SU-DHL-6 (cell line): ENCODE measurements around the gene PLN.

Experiments
- H2AFZ ChIP-seq: fragments of 200-600 bp; sonication (generic); 2 replicates; pipeline ENCODE4 v1.6.1; 2014; ENCODE audit warnings: low read depth, mild to moderate bottlenecking, moderate library complexity, mixed read lengths, antibody characterized with exemption, low read length; ENCODE audit not compliant: severe bottlenecking
- H3F3A ChIP-seq: fragments of 200-600 bp; shearing (Covaris generic); 2 replicates; pipeline ENCODE4 v1.6.0; 2016; ENCODE audit warnings: antibody characterized with exemption, mild to moderate bottlenecking; ENCODE audit not compliant: insufficient read depth
- H3K27ac ChIP-seq: fragments of 200-600 bp; sonication (generic); 2 replicates; pipeline ENCODE4 v1.5.1; 2016; ENCODE audit warnings: low read depth, mild to moderate bottlenecking, low read length, moderate library complexity, mixed read lengths
- H3K27me3 ChIP-seq: fragments of 200-600 bp; sonication (generic), shearing (Covaris generic); 2 replicates; pipeline ENCODE4 v1.6.0; 2014; ENCODE audit warnings: mild to moderate bottlenecking, low read length
- H3K36me3 ChIP-seq: fragments of 200-600 bp; sonication (generic); 2 replicates; pipeline ENCODE4 v1.6.1; 2014; ENCODE audit warnings: mild to moderate bottlenecking, low read length, mixed read lengths
- H3K4me2 ChIP-seq: fragments of 300-600, 200-600 bp; shearing (Covaris generic), sonication (generic); 2 replicates; pipeline ENCODE4 v1.6.0; 2014; ENCODE audit warnings: low read length, low read depth, mild to moderate bottlenecking; ENCODE audit not compliant: poor library complexity, severe bottlenecking
- H3K4me3 ChIP-seq: fragments of 200-600 bp; sonication (generic); 2 replicates; pipeline ENCODE4 v1.5.1; 2014; ENCODE audit warnings: antibody characterized with exemption, low read length, mild to moderate bottlenecking, mixed read lengths; ENCODE audit not compliant: insufficient read depth, poor library complexity, severe bottlenecking
- H3K79me2 ChIP-seq: fragments of 200-600 bp; sonication (generic); 2 replicates; pipeline ENCODE4 v1.6.1; 2014; ENCODE audit warnings: mild to moderate bottlenecking, low read length, moderate library complexity; ENCODE audit not compliant: insufficient read depth
- H3K9ac ChIP-seq: fragments of 200-600 bp; sonication (generic); 2 replicates; pipeline ENCODE4 v1.7.0; 2014; ENCODE audit warnings: mild to moderate bottlenecking, low read length
- H3K9me2 ChIP-seq: fragments of 200-600 bp; sonication (generic); replicated peaks from 2 replicates; pipeline ENCODE4 v1.6.1; 2014; ENCODE audit warnings: low read length; ENCODE audit not compliant: insufficient read depth
- H3K9me3 ChIP-seq: fragments of 200-600 bp; sonication (generic); 2 replicates; pipeline ENCODE4 v1.6.1; 2014; ENCODE audit warnings: low read length, mixed read lengths; ENCODE audit not compliant: insufficient read depth
- H4K20me1 ChIP-seq: fragments of 200-600 bp; sonication (generic); 2 replicates; pipeline ENCODE4 v1.6.1; 2014; ENCODE audit warnings: low read depth, mild to moderate bottlenecking, antibody characterized with exemption, low read length, moderate library complexity, mixed read lengths
- CTCF ChIP-seq: fragments of 200-600 bp; sonication (generic); IDR thresholded peaks from one replicate; pipeline ENCODE4 v1.5.1; 2017; ENCODE audit warnings: antibody characterized with exemption, mild to moderate bottlenecking, low read length, moderate library complexity; ENCODE audit not compliant: insufficient read depth, poor library complexity, severe bottlenecking
- EZH2phosphoT487 ChIP-seq: fragments of 200-600 bp; sonication (generic), shearing (Covaris generic); conservative IDR thresholded peaks from 2 replicates; pipeline ENCODE4 v1.6.1; 2018; ENCODE audit warnings: mild to moderate bottlenecking, antibody characterized with exemption, low read length, moderate library complexity, mixed read lengths

Gene PLN

GRCh38 chr6:118546880-118547218 is 1.2 kb upstream of the PLN start:
- Histone ChIP-seq H3K9ac (no peak overlapping the region), H3K36me3 (no peaks in the 10 kb centered on the region), H3K4me3 (no peak overlapping the region), H4K20me1 (no peaks in the 10 kb centered on the region), H3K27ac (no peak overlapping the region), H2AFZ (no peak overlapping the region), H3K79me2 (no peaks in the 10 kb centered on the region), H3K9me3 (no peaks in the 10 kb centered on the region), H3F3A (0 out of 2 replicates have a peak, but pooled peaks cover 3% of the 10 kb centered on the region), H3K4me2 (no peak overlapping the region), H3K27me3 (no peaks in the 10 kb centered on the region), H3K9me2 (no peaks in the 10 kb centered on the region)
- TF ChIP-seq EZH2phosphoT487, result no peak
- TF ChIP-seq CTCF, result no peak

- no peaks in the 10 kb centered on the region for H3K79me2 ChIP-seq
- H3K27me3 ChIP-seq, result no peaks in the 10 kb centered on the region
- no peaks in the 10 kb centered on the region for H3K36me3 ChIP-seq
- no peaks in the 10 kb centered on the region for H4K20me1 ChIP-seq
- no peak overlapping the region for H2AFZ ChIP-seq
- H3K9me2 ChIP-seq, result no peaks in the 10 kb centered on the region
- 0 out of 2 replicates have a peak, but pooled peaks cover 3% of the 10 kb centered on the region for H3F3A ChIP-seq
- TF ChIP-seq CTCF (no peak), EZH2phosphoT487 (no peak)
- H3K27ac ChIP-seq, result no peak overlapping the region
- no peaks in the 10 kb centered on the region for H3K9me3 ChIP-seq
- H3K9ac ChIP-seq, result no peak overlapping the region
- H3K4me2 ChIP-seq, result no peak overlapping the region
- no peak overlapping the region for H3K4me3 ChIP-seq
These were observed 517 bp downstream of the PLN start for GRCh38 chr6:118548613-118549012.

GRCh38 chr6:118551063-118552053 is 3.3 kb downstream of the PLN start:
- Histone ChIP-seq H2AFZ (no peak overlapping the region), H3K27ac (no peak overlapping the region), H3F3A (0 out of 2 replicates have a peak, but pooled peaks cover 3% of the 10 kb centered on the region), H3K9me3 (no peaks in the 10 kb centered on the region), H3K4me2 (no peak overlapping the region), H3K79me2 (no peaks in the 10 kb centered on the region), H3K4me3 (no peak overlapping the region), H3K36me3 (no peaks in the 10 kb centered on the region), H3K27me3 (no peaks in the 10 kb centered on the region), H3K9ac (no peak overlapping the region), H4K20me1 (no peaks in the 10 kb centered on the region), H3K9me2 (no peaks in the 10 kb centered on the region)
- TF ChIP-seq CTCF (peak; percentile 48), EZH2phosphoT487 (no peak)
